ENCODE results near the gene KRT222.

The KRT222 gene

DNA sequence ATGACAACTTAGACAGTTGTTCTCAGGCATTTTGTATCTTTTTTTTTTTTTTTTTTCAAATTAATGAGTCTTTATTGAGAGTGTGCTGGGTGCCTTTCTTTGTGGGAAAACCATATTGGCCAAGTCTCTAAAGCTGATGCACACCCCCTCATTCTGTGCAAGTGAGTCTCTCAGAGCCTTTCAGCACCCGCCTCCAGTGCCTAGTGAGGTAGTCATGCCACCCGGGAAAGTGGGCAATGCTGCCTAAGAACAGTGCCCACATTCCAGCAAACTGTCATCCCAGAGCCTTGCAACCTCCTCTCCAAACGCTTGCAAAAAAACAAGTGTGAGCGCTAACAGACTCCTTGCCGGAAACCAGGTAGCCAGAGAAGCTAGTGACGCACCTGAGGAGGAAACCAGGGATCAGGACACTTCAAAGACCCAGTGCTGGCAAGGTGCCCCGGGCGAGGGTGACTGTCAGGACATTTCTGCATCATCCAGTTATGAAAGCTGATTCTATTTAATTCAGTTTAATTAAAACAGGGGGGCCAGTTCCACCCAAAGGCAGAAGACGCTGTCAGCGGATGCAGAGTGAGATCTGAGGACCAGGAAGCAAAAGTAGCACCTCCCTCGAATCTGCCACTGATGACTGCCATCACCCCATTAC, 52.3 kb downstream of the KRT222 start:
- no peak for TF ChIP-seq CTCF (IDR thresholded peaks at IDR 0.05; ENCODE audit: insufficient read depth, low read depth, low read length, missing control alignments)
- H3K4me3 ChIP-seq (ENCODE audit: low read depth, low read length): no peak overlapping the region
- DNase-seq (ENCODE audit: low read depth): no peak

- no peak overlapping the region for H3K4me3 ChIP-seq (ENCODE audit: low read depth, low read length)
- TF ChIP-seq CTCF (IDR thresholded peaks at IDR 0.05; ENCODE audit: insufficient read depth, low read depth, low read length, missing control alignments): no peak
- DNase-seq (ENCODE audit: low read depth): no peak
These were observed 53.0 kb downstream of the KRT222 start for GRCh38 chr17:40611840-40612474.

DNA sequence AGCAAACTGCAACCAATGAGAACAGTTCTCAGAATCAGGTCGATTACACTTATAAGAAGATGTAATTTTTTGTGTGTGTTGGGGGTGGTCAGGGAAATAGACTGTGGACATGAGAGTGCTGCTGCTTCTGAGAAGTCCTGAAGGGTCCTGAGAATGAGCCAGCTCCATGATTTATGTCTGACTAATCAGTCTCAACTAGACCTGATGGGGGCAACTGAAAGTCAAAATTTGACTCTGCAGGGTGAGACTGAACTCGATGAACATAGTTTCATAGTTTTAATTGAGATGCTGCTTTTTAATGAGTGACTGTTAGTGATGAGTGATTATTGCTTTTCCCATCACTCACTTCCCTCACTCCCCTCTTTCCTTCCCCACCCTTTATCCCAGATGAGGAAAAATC, 54.6 kb downstream of the KRT222 start:
- DNase-seq (ENCODE audit: low read depth): peak; percentile 42
- H3K4me3 ChIP-seq (ENCODE audit: low read depth, low read length): no peak overlapping the region
- no peak for TF ChIP-seq CTCF (IDR thresholded peaks at IDR 0.05; ENCODE audit: insufficient read depth, low read depth, low read length, missing control alignments)

DNA sequence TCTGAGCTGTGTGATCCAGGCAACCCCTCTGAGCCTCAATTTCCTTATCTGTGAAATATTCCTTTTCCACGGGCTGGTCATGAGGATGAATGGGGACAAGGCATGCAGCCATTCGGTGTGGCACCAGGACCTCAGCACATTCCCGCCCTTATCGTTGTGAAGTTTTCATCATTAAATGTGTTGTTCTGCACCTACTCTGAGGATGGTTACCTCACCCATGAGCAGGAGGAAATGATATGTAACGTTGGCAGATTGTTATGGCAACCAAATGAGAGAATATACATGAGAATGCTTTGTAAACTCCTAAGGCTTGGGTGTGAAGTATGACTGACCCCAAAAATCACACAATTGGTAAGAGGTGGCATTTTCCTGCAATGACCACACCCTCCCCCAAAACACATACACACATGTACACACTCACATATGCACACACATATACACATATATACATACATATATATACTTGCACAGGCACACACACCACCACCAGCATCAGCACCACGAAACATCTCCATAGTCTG, 56.9 kb downstream of the KRT222 start:
- DNase-seq (ENCODE audit: low read depth): no peak
- no peak for TF ChIP-seq CTCF (IDR thresholded peaks at IDR 0.05; ENCODE audit: insufficient read depth, low read depth, low read length, missing control alignments)
- no peak overlapping the region for H3K4me3 ChIP-seq (ENCODE audit: low read depth, low read length)

GRCh38 chr17:40607641-40608040, 57.3 kb downstream of the KRT222 start:
- H3K4me3 ChIP-seq (ENCODE audit: low read depth, low read length): no peak overlapping the region
- TF ChIP-seq CTCF (IDR thresholded peaks at IDR 0.05; ENCODE audit: insufficient read depth, low read depth, low read length, missing control alignments): no peak
- DNase-seq (ENCODE audit: low read depth): no peak

DNA sequence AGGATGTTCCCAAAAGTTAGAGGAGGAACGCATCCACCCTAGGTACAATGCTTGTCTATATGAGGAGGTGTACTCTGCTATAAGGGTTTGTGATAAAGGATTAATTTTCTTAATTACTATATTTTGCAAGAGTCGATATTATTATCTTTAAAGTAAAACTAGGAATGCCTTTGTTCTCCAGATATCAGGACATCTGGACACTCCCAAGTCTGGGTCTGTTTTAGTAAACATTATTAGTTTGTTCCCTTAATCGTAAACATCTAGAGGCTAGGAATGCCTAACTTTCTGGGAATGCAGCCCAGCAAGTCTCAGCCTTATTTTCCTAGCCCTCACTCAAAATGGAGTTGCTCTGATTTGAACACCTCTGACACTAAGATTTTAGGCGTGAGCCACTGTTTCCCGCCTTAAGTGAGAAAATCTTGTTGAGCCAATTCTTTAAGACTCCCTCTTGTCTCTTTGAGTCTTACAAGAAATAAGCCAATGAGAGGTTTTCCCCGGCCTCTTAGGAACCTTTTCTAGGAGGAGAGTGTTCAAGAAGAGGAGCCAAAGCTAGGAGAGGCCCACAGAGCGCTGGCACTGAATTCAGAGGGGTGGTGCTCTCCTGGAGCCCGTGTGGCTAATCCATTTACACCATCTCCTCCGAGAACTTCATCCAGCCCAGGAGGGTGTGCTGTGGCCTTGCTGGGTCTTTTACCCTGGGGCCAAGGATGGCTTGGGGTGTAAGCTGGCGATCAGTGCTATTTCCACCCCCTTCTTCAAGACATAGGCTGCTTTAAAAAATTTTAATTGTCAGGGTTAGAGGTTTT, 58.2 kb downstream of the KRT222 start:
- H3K4me3 ChIP-seq (ENCODE audit: low read depth, low read length): no peak overlapping the region
- TF ChIP-seq CTCF (IDR thresholded peaks at IDR 0.05; ENCODE audit: insufficient read depth, low read depth, low read length, missing control alignments): no peak
- no peak for DNase-seq (ENCODE audit: low read depth)

Measured in GM12865 (cell line).